HepG2 (cell line): ENCODE data around the gene SECTM1. TPM values are rescaled to one million over a fixed set of nuclear protein-coding genes. Genes with fewer than 3 reads are reported as not detected.

Experiments
- AHDC1 ChIP-seq: sonication (generic); formaldehyde crosslinking; IDR thresholded peaks from 2 replicates; pipeline ENCODE4 v1.5.1; 2020; ENCODE audit warnings: mild to moderate bottlenecking, missing genetic modification reagents, borderline replicate concordance
- ARHGAP35 ChIP-seq: sonication (generic); formaldehyde crosslinking; IDR thresholded peaks from 2 replicates; pipeline ENCODE4 v1.9.0; 2022; ENCODE audit warnings: mild to moderate bottlenecking, inconsistent platforms, moderate library complexity, missing genetic modification reagents, borderline replicate concordance
- ATAD3A ChIP-seq: sonication (generic); formaldehyde crosslinking; IDR thresholded peaks from 2 replicates; pipeline ENCODE4 v1.4.0; 2020; ENCODE audit warnings: missing genetic modification reagents
- GFI1 ChIP-seq: sonication (generic); formaldehyde crosslinking; IDR thresholded peaks from 2 replicates; pipeline ENCODE4 v1.5.0; 2020; ENCODE audit warnings: missing genetic modification reagents, mild to moderate bottlenecking, borderline replicate concordance
- GPN1 ChIP-seq: sonication (generic); formaldehyde crosslinking; IDR thresholded peaks from 2 replicates; pipeline ENCODE4 v1.5.1; 2020; ENCODE audit warnings: missing genetic modification reagents, borderline replicate concordance
- LRRFIP1 ChIP-seq: sonication (generic); formaldehyde crosslinking; conservative IDR thresholded peaks from 2 replicates; pipeline ENCODE4 v1.4.0; 2020; ENCODE audit warnings: missing genetic modification reagents
- NFYC ChIP-seq: IDR thresholded peaks from 2 replicates; pipeline ENCODE4 v1.6.1; 2016; ENCODE audit warnings: missing genetic modification reagents, missing compliant biosample characterization
- RFX1 ChIP-seq: fragments of 450-650 bp; IDR thresholded peaks from 2 replicates; pipeline ENCODE4 v1.6.1; 2017
- SMARCC2 ChIP-seq: fragments of 450-650 bp; IDR thresholded peaks from 2 replicates; pipeline ENCODE4 v1.6.1; 2017; ENCODE audit warnings: antibody characterized with exemption, mild to moderate bottlenecking
- TRIM24 ChIP-seq: sonication (generic); formaldehyde crosslinking; IDR thresholded peaks from 2 replicates; pipeline ENCODE4 v1.8.0; 2022; ENCODE audit warnings: mild to moderate bottlenecking, missing genetic modification reagents
- WIZ ChIP-seq: sonication (generic); formaldehyde crosslinking; IDR thresholded peaks from 2 replicates; pipeline ENCODE4 v1.5.1; 2020; ENCODE audit warnings: mild to moderate bottlenecking, missing genetic modification reagents
- YEATS4 ChIP-seq: sonication (generic); formaldehyde crosslinking; IDR thresholded peaks from 2 replicates; pipeline ENCODE4 v1.4.0; 2020; ENCODE audit warnings: missing genetic modification reagents, borderline replicate concordance
- ZBTB42 ChIP-seq: sonication (generic); formaldehyde crosslinking; IDR thresholded peaks from 2 replicates; pipeline ENCODE4 v1.5.0; 2020; ENCODE audit warnings: mild to moderate bottlenecking, missing genetic modification reagents
- ZFP36 ChIP-seq: fragments of 150-350 bp; IDR thresholded peaks from 2 replicates; pipeline ENCODE4 v1.6.1; 2018; ENCODE audit warnings: borderline replicate concordance, low read length, low read depth; ENCODE audit not compliant: partially characterized antibody
- ZFP36L2 ChIP-seq: sonication (generic); formaldehyde crosslinking; IDR thresholded peaks from 2 replicates; pipeline ENCODE4 v1.4.0; 2020; ENCODE audit warnings: missing genetic modification reagents
- ZNF143 ChIP-seq: sonication (generic); formaldehyde crosslinking; IDR thresholded peaks from 2 replicates; pipeline ENCODE4 v1.4.0; 2020; ENCODE audit warnings: missing genetic modification reagents
- ZNF180 ChIP-seq: sonication (generic); formaldehyde crosslinking; IDR thresholded peaks from 2 replicates; pipeline ENCODE4 v1.4.0; 2020; ENCODE audit warnings: low read depth, missing genetic modification reagents, borderline replicate concordance
- ZNF230 ChIP-seq: sonication (generic); formaldehyde crosslinking; IDR thresholded peaks from 2 replicates; pipeline ENCODE4 v1.4.0; 2020; ENCODE audit warnings: mild to moderate bottlenecking, missing genetic modification reagents
- ZNF264 ChIP-seq: sonication (generic); formaldehyde crosslinking; IDR thresholded peaks from 2 replicates; pipeline ENCODE4 v1.4.0; 2020; ENCODE audit warnings: missing genetic modification reagents
- ZNF3 ChIP-seq: IDR thresholded peaks from 2 replicates; pipeline ENCODE4 v1.7.0; 2017; ENCODE audit warnings: inconsistent platforms
- ZNF331 ChIP-seq: sonication (generic); formaldehyde crosslinking; IDR thresholded peaks from 2 replicates; pipeline ENCODE4 v1.4.0; 2020; ENCODE audit warnings: missing genetic modification reagents
- ZNF589 ChIP-seq: sonication (generic); formaldehyde crosslinking; conservative IDR thresholded peaks from 2 replicates; pipeline ENCODE4 v1.8.0; 2022; ENCODE audit warnings: mild to moderate bottlenecking, moderate library complexity, missing genetic modification reagents
- ZNF629 ChIP-seq: sonication (generic); formaldehyde crosslinking; conservative IDR thresholded peaks from 2 replicates; pipeline ENCODE4 v1.5.0; 2020; ENCODE audit warnings: missing genetic modification reagents
- polyA plus RNA-seq, 8 experiments: library from polyadenylated mRNA; depleted of rRNA in 3 of 8; stranded (reverse) in 7 of 8; unstranded in 1 of 8; fragments of >200 nt; fragmentation: Illumina TruSeq in 4 of 8; extraction: Trizol in 4 of 8; gene quantifications; 2 replicates each; pipeline versions ENCODE4 v1.2.1 to v1.2.3, GENCODE V29; 2011 to 2016; ENCODE audit warnings: low read depth in 4 of 8, missing spikeins in 1 of 8, mixed read lengths in 1 of 8; ENCODE audit not compliant: insufficient read depth in 1 of 8
- total RNA-seq, 5 experiments: library from RNA; depleted of rRNA; stranded (reverse); fragments of >200 nt; fragmentation: Illumina TruSeq; extraction: Trizol; gene quantifications; 2 replicates each; pipeline ENCODE4 v1.2.3, GENCODE V29; 2016; ENCODE audit warnings: low read depth in 1 of 5

Gene SECTM1
- total and polyA plus RNA-seq, 2 of the 13 experiments (the other 11 are each of a cell fraction or from before 2014, with no cell fraction given) = 3.5 to 5.3 TPM

GRCh38 chr17:82320956-82321927, 12.3 kb downstream of the SECTM1 start (continued):
- no peak for TF ChIP-seq GPN1 (CRISPR knock-in tag)
- TF ChIP-seq ARHGAP35 (CRISPR knock-in tag) = no peak; the same call in 1 of the 2 replicates
- TF ChIP-seq NFYC (CRISPR knock-in tag) = no peak
- TF ChIP-seq ZNF589 (CRISPR knock-in tag) = no peak
- TF ChIP-seq ZFP36L2 = no peak
- TF ChIP-seq WIZ (CRISPR knock-in tag) = no peak
- TF ChIP-seq ZNF230 = no peak
- TF ChIP-seq SMARCC2 = no peak
- TF ChIP-seq RFX1 = no peak
- 0 out of 2 replicates have a peak, but pooled peaks have one; percentile 53 for TF ChIP-seq YEATS4 (CRISPR knock-in tag)
- TF ChIP-seq ZBTB42 (CRISPR knock-in tag) = no peak; the same call in 1 of the 2 replicates
- no peak for TF ChIP-seq ZNF264
- no peak for TF ChIP-seq TRIM24
- no peak for TF ChIP-seq LRRFIP1
- no peak for TF ChIP-seq ZNF143 (CRISPR knock-in tag)
- no peak for TF ChIP-seq ZFP36
- no peak for TF ChIP-seq ZNF629 (CRISPR knock-in tag)
- TF ChIP-seq GFI1 (CRISPR knock-in tag) = peak; percentile 35; the same call in 1 of the 2 replicates
- TF ChIP-seq AHDC1 = no peak
- no peak for TF ChIP-seq ZNF3 (CRISPR knock-in tag)
- TF ChIP-seq ZNF180 (CRISPR knock-in tag) = no peak
- no peak; the same call in 1 of the 2 replicates for TF ChIP-seq ZNF331 (CRISPR knock-in tag)
- no peak for TF ChIP-seq ATAD3A (CRISPR knock-in tag)
